Spinal cord (tissue), 10 donors: ENCODE data around the gene KIF19. TPM values are rescaled to one million over a fixed set of nuclear protein-coding genes. Genes with fewer than 3 reads are reported as not detected.

Experiments
- DNase-seq, 6 donors: peaks; one replicate each; pipeline versions ENCODE4 v3.0.0 to v3.0.0-alpha.2; 2013 to 2015; ENCODE audit warnings: low spot score in 6 of 6, low read depth in 4 of 6
- H3K27ac ChIP-seq: one replicate; pipeline ENCODE4 v1.5.1; 2013; ENCODE audit warnings: low read depth, low read length, control low read depth
- H3K27me3 ChIP-seq: one replicate; pipeline ENCODE4 v1.6.1; 2013; ENCODE audit warnings: low read length; ENCODE audit not compliant: control insufficient read depth, insufficient read depth
- H3K36me3 ChIP-seq: one replicate; pipeline ENCODE4 v1.6.1; 2013; ENCODE audit warnings: low read length; ENCODE audit not compliant: control insufficient read depth, insufficient read depth
- H3K4me1 ChIP-seq: one replicate; pipeline ENCODE4 v1.6.1; 2013; ENCODE audit warnings: low read length; ENCODE audit not compliant: control insufficient read depth, insufficient read depth
- H3K4me3 ChIP-seq: one replicate; pipeline ENCODE4 v1.5.1; 2013; ENCODE audit warnings: low read depth, low read length, control low read depth
- H3K9me3 ChIP-seq: one replicate; pipeline ENCODE4 v1.6.1; 2013; ENCODE audit warnings: low read length; ENCODE audit not compliant: control insufficient read depth, insufficient read depth
- WGBS: methylation state at CpG from one replicate; pipeline ENCODE4 v1.1.5; 2013; ENCODE audit warnings: missing lambda C conversion rate; ENCODE audit not compliant: insufficient coverage; 5-methylcytosine and 5-hydroxymethylcytosine counted together
- polyA plus RNA-seq, 2 donors: library from polyadenylated mRNA; unstranded; fragments of 120-200 nt; gene quantifications; one replicate each; pipeline ENCODE4 v1.2.1, GENCODE V29; 2013; ENCODE audit not compliant: insufficient read length in 2 of 2
- total RNA-seq, 2 donors: library from RNA; depleted of rRNA in 1 of 2; stranded (reverse); fragments of 120-200 nt in 1 of 2; fragments of >200 nt in 1 of 2; gene quantifications; one replicate each; pipeline versions ENCODE4 v1.2.3 to v1.2.4, GENCODE V29; 2013 to 2014
- donor health status: healthy.

Gene KIF19
- total and polyA plus RNA-seq, 4 donors = 1.8 to 2.8 (median 2.5) TPM

DNA sequence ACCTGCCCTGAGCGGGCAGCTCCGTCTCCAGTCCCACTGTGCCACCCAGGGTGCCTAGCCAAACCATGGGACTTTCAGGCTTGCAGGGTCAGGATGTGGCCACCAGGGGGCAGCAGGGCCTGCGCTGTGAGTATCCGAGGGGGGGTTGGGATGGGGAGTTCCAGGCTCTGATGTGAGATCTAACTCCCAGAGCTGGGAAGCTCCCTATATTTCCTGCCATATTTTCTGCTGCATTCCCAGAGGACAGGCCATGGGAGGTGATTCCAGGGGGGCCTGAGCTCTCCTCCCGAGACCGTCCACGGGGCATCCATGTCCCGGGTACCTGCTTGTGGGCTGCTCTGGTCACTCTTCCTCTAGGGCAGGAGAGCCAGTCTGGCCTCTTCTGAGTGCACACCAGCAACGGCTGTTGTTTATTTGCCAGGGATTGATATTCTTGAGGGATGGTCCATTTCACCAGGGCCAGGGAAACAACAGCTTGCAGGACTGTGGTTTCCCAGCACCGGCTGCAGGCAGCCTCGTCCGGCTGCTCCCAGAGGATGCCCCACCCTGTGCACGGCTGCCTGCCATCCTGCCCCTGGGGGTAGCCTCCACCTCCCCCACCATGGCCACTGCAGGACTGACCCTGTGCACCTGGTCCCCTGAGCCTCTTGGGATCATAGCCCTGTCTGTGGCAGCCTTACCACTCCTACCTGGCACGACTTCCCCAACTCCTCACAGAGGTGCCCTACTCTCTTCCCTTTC is 42.5 kb downstream of the KIF19 start:
- no peak overlapping the region for H3K4me3 ChIP-seq
- peaks cover 20% of the 10 kb centered on the region for H3K4me1 ChIP-seq
- no peaks in the 10 kb centered on the region for H3K36me3 ChIP-seq
- 47% methylated on average over 12 of the region's 14 CpGs for WGBS
- DNase-seq = peak in 4 of 6 donors; percentile 29 to 84 (median 60)
- no peaks in the 10 kb centered on the region for H3K27me3 ChIP-seq
- H3K9me3 ChIP-seq = no peaks in the 10 kb centered on the region
- H3K27ac ChIP-seq = no peak overlapping the region

DNA sequence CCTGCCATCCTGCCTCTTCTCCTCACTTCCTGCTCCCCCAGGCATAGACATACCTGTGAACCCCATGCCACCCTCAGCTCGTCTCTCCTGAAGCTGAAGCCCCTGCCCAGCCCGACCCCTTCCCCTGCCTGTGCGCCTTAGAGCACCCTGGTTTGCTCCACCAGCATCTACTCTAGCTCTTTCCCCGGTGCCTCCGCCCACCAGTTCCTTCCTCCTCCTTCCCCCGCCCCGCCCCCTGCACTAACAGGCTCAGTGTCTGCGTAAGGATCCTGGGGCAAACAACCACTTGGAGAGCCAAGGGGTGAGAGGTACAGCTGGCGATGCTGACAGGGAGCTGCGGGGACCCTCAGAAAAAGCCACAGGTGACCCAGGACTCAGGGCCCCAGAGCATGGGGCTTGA is 43.2 kb downstream of the KIF19 start:
- no peak overlapping the region for H3K4me3 ChIP-seq
- H3K36me3 ChIP-seq = no peaks in the 10 kb centered on the region
- no peak overlapping the region for H3K27ac ChIP-seq
- H3K4me1 ChIP-seq = peaks cover 22% of the 10 kb centered on the region
- H3K9me3 ChIP-seq = no peaks in the 10 kb centered on the region
- no peak for DNase-seq
- WGBS = 63% methylated on average over 10 of the region's 10 CpGs
- H3K27me3 ChIP-seq = no peaks in the 10 kb centered on the region

DNA sequence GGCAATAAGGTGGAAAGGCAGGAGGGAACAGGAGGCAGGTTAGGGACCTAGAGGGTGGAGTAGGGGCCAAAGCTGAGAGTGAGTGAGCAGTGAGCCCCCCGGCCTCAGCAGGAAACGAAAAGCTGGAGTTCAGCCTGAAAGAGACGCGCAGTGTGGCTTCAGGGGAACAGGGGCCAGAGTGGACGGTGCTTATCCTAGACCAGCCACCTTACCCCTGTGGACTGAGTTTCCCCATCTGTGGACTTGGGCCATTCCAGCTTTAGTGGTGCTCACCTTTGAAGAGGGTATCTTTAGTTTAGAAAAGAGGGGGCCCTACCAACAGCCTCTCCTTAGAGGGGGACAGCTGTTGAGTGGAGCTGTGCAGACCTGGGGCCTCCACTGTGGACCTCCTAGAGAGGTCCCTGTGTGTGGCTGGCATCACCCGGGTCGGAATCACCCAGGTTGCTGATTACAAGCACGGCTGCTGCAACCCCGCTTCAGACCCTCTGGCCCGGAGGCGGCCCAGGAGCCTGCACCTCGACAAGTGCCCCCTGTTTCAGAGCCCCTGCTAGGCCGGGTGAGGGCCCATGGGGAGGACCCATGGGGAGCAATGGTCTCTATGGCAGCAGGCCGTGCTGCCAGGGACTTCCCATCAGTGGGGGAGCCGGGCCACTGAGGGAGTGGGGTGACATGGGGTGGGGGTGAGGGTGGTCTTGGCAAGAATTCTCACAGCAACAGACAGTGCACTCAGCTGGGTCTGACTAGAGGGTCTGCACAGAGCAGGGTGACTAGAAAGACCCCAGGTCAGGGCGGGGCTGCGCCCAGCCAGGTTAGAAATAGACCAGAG is 43.9 kb downstream of the KIF19 start:
- H3K4me1 ChIP-seq = peaks cover 28% of the 10 kb centered on the region
- no peaks in the 10 kb centered on the region for H3K9me3 ChIP-seq
- H3K27ac ChIP-seq = no peak overlapping the region
- DNase-seq = no peak
- no peak overlapping the region for H3K4me3 ChIP-seq
- H3K36me3 ChIP-seq = no peaks in the 10 kb centered on the region
- 92% methylated on average over 17 of the region's 17 CpGs for WGBS
- no peaks in the 10 kb centered on the region for H3K27me3 ChIP-seq

DNA sequence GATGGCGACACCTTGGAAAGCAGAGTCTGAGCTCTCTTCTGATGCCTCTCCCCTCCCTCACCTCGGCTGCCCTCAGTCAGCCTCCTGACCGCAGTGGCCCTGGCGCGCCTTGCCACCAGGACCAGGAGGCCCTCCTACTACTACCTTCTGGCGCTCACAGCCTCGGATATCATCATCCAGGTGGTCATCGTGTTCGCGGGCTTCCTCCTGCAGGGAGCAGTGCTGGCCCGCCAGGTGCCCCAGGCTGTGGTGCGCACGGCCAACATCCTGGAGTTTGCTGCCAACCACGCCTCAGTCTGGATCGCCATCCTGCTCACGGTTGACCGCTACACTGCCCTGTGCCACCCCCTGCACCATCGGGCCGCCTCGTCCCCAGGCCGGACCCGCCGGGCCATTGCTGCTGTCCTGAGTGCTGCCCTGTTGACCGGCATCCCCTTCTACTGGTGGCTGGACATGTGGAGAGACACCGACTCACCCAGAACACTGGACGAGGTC is 45.7 kb downstream of the KIF19 start:
- peaks cover 28% of the 10 kb centered on the region for H3K4me1 ChIP-seq
- 96% methylated on average over 26 of the region's 26 CpGs for WGBS
- H3K27ac ChIP-seq = no peak overlapping the region
- H3K36me3 ChIP-seq = no peaks in the 10 kb centered on the region
- no peak overlapping the region for H3K4me3 ChIP-seq
- H3K27me3 ChIP-seq = no peaks in the 10 kb centered on the region
- no peaks in the 10 kb centered on the region for H3K9me3 ChIP-seq
- no peak for DNase-seq

DNA sequence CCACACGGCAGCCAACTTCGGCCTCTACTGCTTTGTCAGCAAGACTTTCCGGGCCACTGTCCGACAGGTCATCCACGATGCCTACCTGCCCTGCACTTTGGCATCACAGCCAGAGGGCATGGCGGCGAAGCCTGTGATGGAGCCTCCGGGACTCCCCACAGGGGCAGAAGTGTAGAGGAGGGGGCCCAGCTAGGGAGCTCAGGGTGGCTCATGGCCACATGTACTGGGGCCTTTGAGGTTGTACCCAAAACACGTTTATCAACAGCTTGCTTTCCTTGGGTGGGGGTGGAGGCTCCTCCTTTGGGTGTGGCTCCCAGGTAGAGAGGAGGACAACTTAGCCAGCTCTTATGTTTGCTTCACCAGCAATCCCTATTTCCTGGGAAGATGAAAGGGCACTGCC is 46.4 kb downstream of the KIF19 start:
- 91% methylated on average over 9 of the region's 9 CpGs for WGBS
- Histone ChIP-seq H3K27ac (no peak overlapping the region), H3K4me1 (peaks cover 28% of the 10 kb centered on the region), H3K27me3 (no peaks in the 10 kb centered on the region), H3K4me3 (no peak overlapping the region), H3K9me3 (no peaks in the 10 kb centered on the region), H3K36me3 (no peaks in the 10 kb centered on the region)
- DNase-seq = no peak

DNA sequence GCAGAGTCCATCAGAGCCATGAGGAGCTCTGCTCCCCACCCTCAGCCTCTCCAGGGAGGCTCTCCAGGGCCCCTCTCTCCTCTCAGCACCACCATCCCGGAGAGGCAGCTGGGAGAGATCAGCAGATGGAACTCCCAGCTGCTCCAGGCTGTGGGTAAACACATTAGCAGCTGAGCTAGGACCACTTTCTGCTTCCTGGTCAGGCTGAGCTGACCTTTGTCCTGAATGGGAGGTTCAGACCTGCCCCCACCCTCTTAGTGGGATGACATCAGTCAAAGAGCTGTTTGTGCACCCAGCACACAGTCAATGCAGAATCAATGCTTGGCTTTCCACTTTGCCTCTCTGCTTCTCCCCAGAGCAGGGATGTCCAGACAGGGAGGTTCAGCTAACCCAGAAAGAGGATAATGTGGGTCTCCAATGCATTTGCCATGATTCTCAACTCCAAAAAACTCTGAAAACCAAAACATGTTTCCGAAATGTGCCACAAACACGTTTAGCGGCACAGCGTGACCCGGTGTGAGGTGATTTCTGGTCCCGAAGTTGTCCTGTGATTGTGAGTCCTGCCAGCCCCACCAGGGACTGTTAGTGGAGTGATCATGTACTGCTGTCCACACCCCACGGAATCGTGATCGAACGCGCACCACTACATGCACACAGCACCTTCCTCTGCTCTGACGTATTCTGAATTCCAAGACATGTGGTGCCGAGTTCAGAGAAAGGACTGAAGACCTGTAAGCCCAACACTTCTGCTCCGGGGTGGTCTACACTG is 48.0 kb downstream of the KIF19 start:
- Histone ChIP-seq H3K27me3 (no peaks in the 10 kb centered on the region), H3K27ac (peak overlapping the region; percentile 38), H3K4me1 (peaks cover 18% of the 10 kb centered on the region), H3K4me3 (no peak overlapping the region), H3K36me3 (no peaks in the 10 kb centered on the region), H3K9me3 (no peaks in the 10 kb centered on the region)
- 89% methylated on average over 8 of the region's 15 CpGs for WGBS
- peak in 1 of 6 donors; percentile 34 for DNase-seq

DNA sequence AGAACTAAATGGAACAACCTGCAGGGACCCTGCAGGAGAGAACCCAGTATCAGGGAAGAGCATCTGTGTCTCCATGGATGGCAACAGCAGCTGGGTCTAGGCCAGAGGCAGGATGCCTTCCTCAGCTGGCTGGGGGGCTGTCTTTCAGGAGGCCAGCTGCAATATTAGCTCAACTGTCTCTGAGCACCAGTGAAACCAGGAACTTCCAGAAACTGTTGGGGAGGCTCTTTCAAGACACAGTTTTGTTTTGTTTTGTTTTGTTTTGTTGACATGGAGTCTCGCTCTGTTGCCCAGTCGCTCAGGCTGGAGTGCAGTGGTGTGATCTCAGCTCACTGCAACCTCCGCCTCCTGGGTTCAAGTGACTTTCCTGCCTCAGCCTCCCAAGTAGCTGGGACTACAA is 48.8 kb downstream of the KIF19 start:
- no peak overlapping the region for H3K27ac ChIP-seq
- no peak overlapping the region for H3K4me3 ChIP-seq
- peaks cover 26% of the 10 kb centered on the region for H3K4me1 ChIP-seq
- no peak for DNase-seq
- no peaks in the 10 kb centered on the region for H3K27me3 ChIP-seq
- no peaks in the 10 kb centered on the region for H3K9me3 ChIP-seq
- no peaks in the 10 kb centered on the region for H3K36me3 ChIP-seq
- WGBS = 96% methylated on average over 3 of the region's 3 CpGs

DNA sequence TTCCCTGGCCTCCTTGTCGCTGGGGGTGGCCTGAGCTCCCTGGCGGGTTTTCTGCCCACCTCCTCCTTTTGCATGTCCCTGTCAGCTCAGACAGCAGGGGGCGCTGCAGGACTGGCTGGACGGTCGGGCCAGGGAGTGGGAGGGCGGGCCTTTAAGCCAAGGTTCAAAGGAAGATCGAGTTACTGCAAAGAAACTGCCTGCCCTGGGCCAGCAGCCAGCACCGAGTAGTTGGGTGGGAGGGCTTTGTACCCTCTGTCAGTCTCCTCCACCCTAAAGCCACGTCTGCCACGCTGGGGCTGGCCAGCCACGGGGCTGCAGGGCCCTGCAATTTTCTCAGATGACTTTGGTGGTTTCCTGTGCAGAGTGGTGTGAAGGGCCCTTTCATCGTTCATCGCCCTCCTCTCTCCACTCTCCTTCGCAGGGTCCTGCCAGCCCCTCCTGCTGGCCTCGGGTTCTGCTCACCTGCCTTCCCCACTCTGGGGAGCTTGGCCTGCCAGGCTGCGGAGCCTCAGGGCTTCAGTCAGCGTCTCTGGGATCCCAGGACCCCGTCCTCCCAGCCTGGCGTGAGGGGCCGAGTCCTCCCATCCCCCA is 53.6 kb downstream of the KIF19 start:
- Histone ChIP-seq H3K36me3 (no peaks in the 10 kb centered on the region), H3K27ac (peak overlapping the region; percentile 8), H3K27me3 (no peaks in the 10 kb centered on the region), H3K9me3 (no peaks in the 10 kb centered on the region), H3K4me1 (peaks cover 20% of the 10 kb centered on the region), H3K4me3 (no peak overlapping the region)
- WGBS = 20% methylated on average over 14 of the region's 20 CpGs
- peak; percentile 57 to 95 (median 80) for DNase-seq
